NCI-H2081 treated with DMSO at 0.1 percent for 48 hours (cell line): ENCODE results near the gene HNMT.
"Not testable (repeated sequence)": the region's sequence is repeated elsewhere in the genome, so short reads cannot be mapped to it uniquely, and the experiment has no call there.

ENCODE experiments used
- DNase-seq: peaks from one replicate; lab custom pipeline; 2025; lab: John Stamatoyannopoulos, UW

HNMT gene

GRCh38 chr2:137946227-137946626, 18.0 kb upstream of the HNMT start:
- DNase-seq: no peak

DNA sequence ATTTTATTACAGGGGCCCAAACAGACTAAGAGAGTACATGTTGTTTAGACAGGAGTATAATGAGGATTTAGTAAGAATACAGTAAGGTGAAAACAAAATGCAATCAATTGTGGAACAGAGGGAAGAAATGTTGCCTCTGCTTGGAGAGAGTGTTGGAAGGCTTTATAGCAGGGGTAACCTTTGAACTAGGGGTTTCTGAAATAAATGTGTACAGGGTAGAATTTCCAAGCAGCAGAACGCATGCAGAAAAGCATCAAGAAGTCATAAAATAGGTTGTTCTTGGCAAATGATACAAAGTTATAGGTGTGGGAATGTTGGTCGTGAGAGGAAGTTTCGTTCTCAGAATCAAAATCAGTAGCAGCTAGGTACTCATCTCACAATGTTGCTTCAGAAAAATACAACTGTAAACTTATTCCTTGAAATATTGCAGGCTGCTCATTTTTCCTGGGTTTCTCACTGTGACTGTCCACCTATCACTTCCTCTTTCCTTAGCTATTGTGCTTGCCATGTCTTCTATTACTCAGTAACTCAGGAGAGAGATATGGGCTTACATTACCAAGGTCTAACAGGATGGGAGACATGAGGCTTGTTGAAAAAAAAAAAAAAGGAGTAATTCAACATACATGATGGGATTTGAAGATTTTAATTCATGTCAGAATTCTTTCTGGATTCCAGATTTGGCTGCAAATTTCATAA, 17.1 kb upstream of the HNMT start:
- no peak for DNase-seq

DNA sequence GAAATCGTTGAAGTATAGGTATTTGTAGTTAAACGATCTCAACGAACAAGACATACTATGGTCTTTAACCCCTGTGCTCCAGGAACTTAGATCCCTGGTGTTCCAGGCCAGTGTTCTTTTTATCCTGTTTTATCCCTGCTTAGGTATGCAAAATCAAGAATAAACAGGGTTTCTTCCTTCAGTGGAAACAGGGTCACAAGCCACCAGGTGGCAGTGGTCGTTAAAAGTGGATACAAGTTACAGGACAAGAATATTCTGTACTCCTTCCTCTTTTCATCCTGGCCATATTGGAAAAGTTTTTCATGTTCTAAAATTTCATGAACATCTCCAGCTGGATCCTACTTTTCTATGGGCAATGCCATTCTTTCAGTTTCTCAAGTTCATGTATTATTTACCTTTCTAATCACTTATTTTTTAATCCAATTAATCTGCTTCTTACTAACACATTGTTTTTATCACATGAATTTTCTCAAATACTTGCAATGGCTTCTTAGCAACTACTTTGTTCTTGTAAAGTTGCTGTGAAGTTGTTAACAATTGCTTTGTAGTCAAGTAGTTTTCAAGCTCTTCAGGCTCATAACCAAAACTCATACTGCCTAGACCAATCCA, 16.4 kb upstream of the HNMT start:
- no peak for DNase-seq

DNA sequence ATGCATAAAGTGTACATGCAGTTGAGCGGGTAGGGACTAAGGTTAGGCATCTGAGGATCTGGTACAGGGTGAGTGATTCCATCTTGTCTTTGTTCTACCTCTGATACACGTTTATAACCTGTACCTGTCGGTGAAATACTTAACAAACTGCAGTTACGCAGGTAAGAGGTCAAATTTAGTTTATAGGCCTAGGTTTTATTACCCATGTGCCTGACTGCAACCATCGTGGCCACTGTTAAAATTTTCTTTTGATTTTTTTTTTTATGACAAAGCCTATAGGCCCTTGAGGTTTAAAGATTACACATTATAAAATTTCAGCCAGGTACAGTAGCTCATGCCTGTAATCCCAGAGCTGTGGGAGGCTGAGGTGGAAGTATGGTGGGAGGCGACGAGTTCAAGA, 15.4 kb upstream of the HNMT start:
- DNase-seq: no peak

DNA sequence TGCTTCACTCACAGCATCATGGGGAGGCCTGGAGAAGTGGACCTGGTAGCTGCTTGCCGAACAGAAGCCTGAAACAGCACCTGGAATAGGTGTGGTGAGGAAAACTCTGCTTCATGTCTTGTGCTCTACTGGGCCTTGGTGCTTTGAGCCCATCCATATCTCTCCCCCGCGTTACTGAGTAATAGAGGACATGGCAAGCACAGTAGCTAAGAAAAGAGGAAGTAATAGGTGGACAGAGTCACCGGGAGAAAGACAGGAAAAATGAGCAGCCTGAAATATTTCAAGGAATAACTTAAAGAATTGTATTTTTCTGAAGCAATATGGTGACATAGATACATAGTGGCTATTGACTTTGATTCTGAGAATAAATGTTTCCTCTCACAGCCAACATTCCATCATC, 14.0 kb upstream of the HNMT start:
- no peak for DNase-seq

GRCh38 chr2:137951586-137951985, 12.7 kb upstream of the HNMT start:
- no peak for DNase-seq

DNA sequence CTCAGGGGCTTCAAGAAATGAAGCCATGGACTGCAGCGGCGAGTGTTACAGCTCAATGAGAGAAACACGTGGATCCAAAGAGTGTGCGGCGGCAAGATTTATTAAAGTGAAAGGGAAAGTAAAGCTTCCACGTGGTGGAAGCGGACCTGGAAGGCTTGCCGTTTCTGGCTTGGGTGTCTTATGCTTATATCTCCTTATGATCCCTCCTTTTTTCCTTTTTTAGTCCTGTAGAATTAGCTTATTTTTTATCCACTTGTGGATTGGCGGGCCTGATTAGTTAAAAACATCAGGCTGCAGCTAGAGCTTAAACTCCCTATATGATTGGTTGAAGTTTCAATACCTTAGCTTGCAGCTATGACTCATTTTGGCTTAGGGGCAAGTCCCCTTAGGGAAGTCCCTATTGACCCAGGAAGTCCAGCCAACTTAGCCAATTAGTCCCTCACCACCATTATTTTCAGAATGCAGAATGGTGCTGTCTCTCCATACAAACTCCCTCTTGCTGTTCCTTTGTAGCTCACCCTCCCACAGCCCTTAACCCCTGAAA, 11.6 kb upstream of the HNMT start:
- DNase-seq: no peak

GRCh38 chr2:137955536-137955935, 8.7 kb upstream of the HNMT start:
- DNase-seq: no peak

GRCh38 chr2:137957033-137957432, 7.2 kb upstream of the HNMT start:
- DNase-seq: no peak

- DNase-seq: no peak
Observed at GRCh38 chr2:137959166-137959565, 5.1 kb upstream of the HNMT start.

DNA sequence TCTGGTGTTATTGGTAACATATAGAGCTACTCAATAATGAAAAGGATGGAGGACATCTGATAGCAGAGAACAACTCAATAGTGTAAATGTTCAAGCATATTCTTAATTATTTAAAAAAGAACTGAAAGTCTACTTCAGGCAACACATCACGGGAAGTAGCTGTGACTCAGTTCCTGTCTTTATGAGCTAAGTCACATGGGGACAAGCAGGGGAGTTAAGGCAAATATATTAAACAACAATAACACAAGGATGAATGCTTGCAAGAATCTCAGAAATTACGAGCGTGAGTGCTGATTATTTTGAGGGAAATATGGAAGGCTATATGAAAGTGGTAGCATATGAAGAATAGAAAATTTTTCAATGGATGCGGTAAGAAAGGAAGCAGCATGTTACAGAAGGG, 4.0 kb upstream of the HNMT start:
- DNase-seq: no peak

DNA sequence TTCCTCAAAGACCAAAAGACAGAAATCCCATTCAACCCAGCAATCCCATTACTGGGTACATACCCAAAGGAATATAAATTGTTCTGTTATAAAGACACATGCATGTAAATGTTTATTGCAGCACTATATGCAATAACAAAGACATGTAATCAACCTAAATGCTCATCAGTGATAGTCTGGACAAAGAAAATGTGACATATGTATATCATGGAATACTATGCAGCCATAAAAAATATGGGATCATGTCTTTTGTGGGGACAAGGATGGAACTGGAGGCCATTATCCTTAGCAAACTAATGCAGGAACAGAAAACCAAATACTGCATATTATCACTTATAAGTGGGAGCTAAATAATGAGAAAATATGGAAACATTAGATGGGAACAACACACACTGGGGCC, 2.7 kb upstream of the HNMT start:
- DNase-seq: no peak

- DNase-seq: no peak
Observed at GRCh38 chr2:137963535-137964065, 673 bp upstream of the HNMT start.

- DNase-seq: no peak
Observed at GRCh38 chr2:137964859-137965459, 686 bp downstream of the HNMT start.

DNA sequence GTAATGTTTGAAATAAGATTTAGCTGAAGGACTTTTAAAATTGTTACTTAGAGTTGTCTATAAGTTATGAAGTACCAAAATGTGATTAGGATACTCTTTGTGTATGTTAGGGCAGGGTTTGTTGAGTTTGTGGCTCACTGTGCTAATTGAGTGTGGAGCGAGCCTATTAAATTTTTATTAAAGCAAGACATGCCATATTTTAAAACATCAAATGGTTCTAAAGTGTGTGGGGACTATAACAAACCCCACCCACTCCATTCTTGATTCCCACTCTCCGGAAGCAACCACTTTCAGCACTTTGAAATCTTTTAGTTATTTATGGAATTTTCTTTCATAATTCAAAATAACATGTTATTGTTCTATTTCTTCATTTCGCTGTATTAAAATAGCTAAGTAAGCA, 1.8 kb downstream of the HNMT start:
- no peak for DNase-seq

- DNase-seq: no peak
Observed at GRCh38 chr2:137967042-137967441, 2.8 kb downstream of the HNMT start.

GRCh38 chr2:137968477-137969417, 4.5 kb downstream of the HNMT start:
- DNase-seq: no peak

DNA sequence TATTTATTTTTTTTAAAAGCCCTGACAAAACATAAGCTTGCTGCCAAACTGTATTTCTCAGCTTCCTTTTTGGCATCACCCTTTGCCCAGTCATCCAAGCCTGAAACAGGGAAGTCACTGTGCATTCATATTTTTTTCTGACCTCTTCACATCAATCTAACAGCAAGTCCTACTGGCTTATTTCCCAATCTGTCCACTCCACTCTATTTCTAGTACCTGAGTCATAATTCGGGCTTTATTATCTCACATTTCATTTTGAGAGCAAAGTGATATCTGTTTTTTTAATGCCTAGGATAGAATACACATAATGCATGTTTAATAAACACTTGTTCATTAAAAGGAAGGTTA, 5.1 kb downstream of the HNMT start:
- DNase-seq: no peak

DNA sequence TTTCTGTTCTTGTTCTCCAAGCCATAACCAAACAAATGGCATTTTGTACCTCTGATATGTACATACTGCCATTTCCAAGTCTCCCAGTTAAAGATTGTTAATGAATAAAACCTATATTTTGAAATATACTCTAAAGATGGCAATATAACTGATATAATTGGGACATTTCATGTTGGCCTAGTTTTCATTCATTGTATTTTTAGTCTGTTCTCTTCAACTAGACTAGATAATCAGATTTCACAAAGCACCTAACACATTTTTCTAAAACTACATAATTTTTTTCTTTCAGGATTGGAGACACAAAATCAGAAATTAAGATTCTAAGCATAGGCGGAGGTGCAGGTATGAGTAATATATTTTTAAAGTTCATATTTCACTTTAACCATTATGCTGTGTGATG, 5.6 kb downstream of the HNMT start:
- DNase-seq: no peak

DNA sequence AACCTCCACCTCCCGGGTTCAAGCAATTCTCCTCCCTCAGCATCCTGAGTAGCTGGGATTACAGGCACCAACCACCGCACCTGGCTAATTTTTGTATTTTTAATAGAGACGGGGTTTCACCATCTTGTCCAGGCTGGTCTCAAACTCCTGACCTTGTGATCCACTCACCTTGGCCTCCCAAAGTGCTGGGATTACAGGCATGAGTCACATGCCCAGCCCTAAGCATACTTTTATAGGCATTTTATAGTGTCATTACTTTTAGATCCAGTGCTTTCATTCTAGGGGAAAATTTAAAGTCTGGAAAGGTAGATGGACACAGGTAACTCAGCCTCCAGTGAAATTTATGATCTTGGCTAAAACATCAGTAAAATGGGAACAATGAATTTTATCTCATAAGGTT, 7.0 kb downstream of the HNMT start:
- DNase-seq: not testable (repeated sequence)

- DNase-seq: no peak
Observed at GRCh38 chr2:137973280-137973679, 9.0 kb downstream of the HNMT start.
